ENCODE measurements around the gene INTS15. TPM values are rescaled to one million over a fixed set of nuclear protein-coding genes. Genes with fewer than 3 reads are reported as not detected.

INTS15 gene
- 30.8 TPM for total RNA-seq

GRCh38 chr7:6589829-6590644 is at the start of gene INTS15:
Gene INTS15, plus strand, starts transcription at chr7:6590021. Its CDS starts 263 bp downstream, at chr7:6590284.

GRCh38 chr7:6551016-6551511 is 38.8 kb upstream of the INTS15 start, which contains the start of gene GRID2IP:
Gene GRID2IP, minus strand, starts transcription at chr7:6551461. Its CDS starts 25 bp downstream, at chr7:6551436.

GRCh38 chr7:6577369-6578113 is 12.3 kb upstream of the INTS15 start, which contains the start of gene ZDHHC4:
Gene ZDHHC4, plus strand, starts transcription at chr7:6577454. Its CDS starts 3,108 bp downstream, at chr7:6580562.

GRCh38 chr7:6614953-6615722 is 25.3 kb downstream of the INTS15 start, which contains the start of gene ZNF853:
Gene ZNF853, plus strand, starts transcription at chr7:6615610. Its CDS starts 565 bp downstream, at chr7:6616175.

GRCh38 chr7:6636741-6637543 is 47.1 kb downstream of the INTS15 start, which contains the start of gene ZNF316:
Gene ZNF316, plus strand, starts transcription at chr7:6637318. Its CDS starts 5,092 bp downstream, at chr7:6642410.

Other genes with a start within 250 kb of the INTS15 start
- gene FAM220A, start 241.1 kb upstream of the INTS15 start, total RNA-seq: 14.8 TPM
- gene RAC1, start 215.5 kb upstream of the INTS15 start, total RNA-seq: 80.8 TPM
- gene DAGLB, start 142.1 kb upstream of the INTS15 start, total RNA-seq: 20.3 TPM
- 110 TPM for gene KDELR2, start 105.9 kb upstream of the INTS15 start, total RNA-seq
- gene GRID2IP, start 38.6 kb upstream of the INTS15 start, total RNA-seq: 1.5 TPM
- gene ZDHHC4, start 12.6 kb upstream of the INTS15 start, total RNA-seq: 62.4 TPM
- 16.8 TPM for gene ZNF853, start 25.6 kb downstream of the INTS15 start, total RNA-seq
- 31.5 TPM for gene ZNF316, start 47.3 kb downstream of the INTS15 start, total RNA-seq
- gene ZNF12, start 116.9 kb downstream of the INTS15 start, total RNA-seq: 27.8 TPM
- 0.53 TPM for gene RSPH10B2, start 164.1 kb downstream of the INTS15 start, total RNA-seq
- 54.7 TPM for gene CCZ1B, start 236.3 kb downstream of the INTS15 start, total RNA-seq

Data from metanephros (tissue), 1 donor.